Astrocyte (in vitro differentiated cells and primary cell): ENCODE results near the gene TRAPPC3. TPM values are rescaled to one million over a fixed set of nuclear protein-coding genes. Genes with fewer than 3 reads are reported as not detected.

ENCODE experiments used
- DNase-seq: peaks from one replicate; pipeline ENCODE4 v3.0.0-alpha.2; 2010; ENCODE audit warnings: low read depth
- FAIRE-seq: peaks from 2 replicates; lab custom pipeline; 2011; peaks lifted over from hg19 to GRCh38; lab: Jason Lieb, UNC
- H2AFZ ChIP-seq: 2 replicates; pipeline ENCODE4 v1.6.0; 2012; ENCODE audit warnings: low read depth, low read length, inconsistent platforms
- H3K27ac ChIP-seq: 2 replicates; pipeline ENCODE4 v1.5.1; 2011; ENCODE audit warnings: low read depth, low read length, inconsistent platforms
- H3K27me3 ChIP-seq: 2 replicates; pipeline ENCODE4 v1.6.0; 2011; ENCODE audit warnings: low read length, inconsistent platforms; ENCODE audit not compliant: insufficient read depth
- H3K36me3 ChIP-seq: 2 replicates; pipeline ENCODE4 v1.5.1; 2011; ENCODE audit warnings: low read length, inconsistent platforms; ENCODE audit not compliant: insufficient read depth
- H3K4me1 ChIP-seq: 2 replicates; pipeline ENCODE4 v1.5.1; 2011; ENCODE audit warnings: low read length, inconsistent platforms; ENCODE audit not compliant: insufficient read depth
- H3K4me2 ChIP-seq: 2 replicates; pipeline ENCODE4 v1.6.0; 2012; ENCODE audit warnings: low read length, inconsistent platforms
- H3K4me3 ChIP-seq: 2 replicates; pipeline ENCODE4 v1.5.1; 2011; ENCODE audit warnings: low read depth, mild to moderate bottlenecking, low read length, inconsistent platforms; ENCODE audit not compliant: insufficient read depth
- H3K79me2 ChIP-seq: 2 replicates; pipeline ENCODE4 v1.6.0; 2012; ENCODE audit warnings: mild to moderate bottlenecking, low read length, inconsistent platforms; ENCODE audit not compliant: insufficient read depth
- H3K9ac ChIP-seq: 2 replicates; pipeline ENCODE4 v1.6.0; 2012; ENCODE audit warnings: mild to moderate bottlenecking, low read length, inconsistent platforms
- H3K9me3 ChIP-seq: 2 replicates; pipeline ENCODE4 v1.5.1; 2012; ENCODE audit warnings: low read depth, mild to moderate bottlenecking, low read length, inconsistent platforms; ENCODE audit not compliant: insufficient read depth
- H4K20me1 ChIP-seq: 2 replicates; pipeline ENCODE4 v1.6.0; 2012; ENCODE audit warnings: low read length, inconsistent platforms; ENCODE audit not compliant: insufficient read depth
- H3K27ac Mint-ChIP-seq: one replicate; pipeline ENCODE4 v1.8.0; 2021; ENCODE audit warnings: mild to moderate bottlenecking, mixed read lengths; ENCODE audit not compliant: unreplicated experiment
- H3K27me3 Mint-ChIP-seq: one replicate; pipeline ENCODE4 v1.8.0; 2021; ENCODE audit warnings: low read depth, mixed read lengths; ENCODE audit not compliant: unreplicated experiment
- H3K36me3 Mint-ChIP-seq: one replicate; pipeline ENCODE4 v1.8.0; 2021; ENCODE audit warnings: low read depth, mixed read lengths; ENCODE audit not compliant: unreplicated experiment
- H3K4me1 Mint-ChIP-seq: one replicate; pipeline ENCODE4 v1.8.0; 2021; ENCODE audit warnings: low read depth, mixed read lengths; ENCODE audit not compliant: unreplicated experiment
- H3K4me3 Mint-ChIP-seq: one replicate; pipeline ENCODE4 v1.8.0; 2021; ENCODE audit warnings: mild to moderate bottlenecking, moderate library complexity, mixed read lengths; ENCODE audit not compliant: unreplicated experiment
- H3K9me3 Mint-ChIP-seq: one replicate; pipeline ENCODE4 v1.8.0; 2021; ENCODE audit warnings: mild to moderate bottlenecking, mixed read lengths; ENCODE audit not compliant: unreplicated experiment
- CTCF ChIP-seq: IDR thresholded peaks from 2 replicates; pipeline ENCODE4 v1.5.1; 2011; ENCODE audit warnings: low read depth, mild to moderate bottlenecking, inconsistent platforms, low read length, moderate library complexity; ENCODE audit not compliant: insufficient read depth
- EZH2 ChIP-seq: IDR thresholded peaks from 2 replicates; pipeline ENCODE4 v1.6.1; 2012; ENCODE audit warnings: mild to moderate bottlenecking, low read length, inconsistent platforms; ENCODE audit not compliant: insufficient read depth
- total RNA-seq: library from RNA; stranded (reverse); gene quantifications from 2 replicates; pipeline ENCODE4 v1.2.1, GENCODE V29; 2021

Gene TRAPPC3
- total RNA-seq, 1 donor from 2014 or later: 87.1 TPM

DNA sequence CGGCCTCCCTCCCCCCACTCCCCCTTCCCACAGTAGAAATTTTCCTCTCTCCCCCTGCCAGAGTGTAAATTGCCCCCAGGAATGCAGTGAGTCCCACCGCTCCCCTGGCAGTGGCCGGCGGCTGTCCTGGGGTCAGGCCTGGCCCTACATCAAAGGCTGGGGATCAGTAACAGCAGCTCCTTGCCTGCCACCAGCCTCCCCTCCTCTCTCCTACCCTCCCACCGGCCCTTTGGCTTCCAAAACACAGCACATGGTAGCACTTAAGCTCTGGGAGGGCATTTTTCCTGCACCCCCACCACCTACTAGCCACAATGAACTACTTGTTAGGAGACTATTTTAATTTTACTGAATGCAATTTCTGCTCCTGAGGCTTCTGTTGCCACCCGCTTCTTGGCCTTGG is 15.3 kb downstream of the TRAPPC3 start:
- H3K9me3 ChIP-seq: no peaks in the 10 kb centered on the region
- H3K4me1 ChIP-seq: peaks cover 44% of the 10 kb centered on the region
- no peak overlapping the region for H3K27ac ChIP-seq
- H3K36me3 ChIP-seq: peaks cover 16% of the 10 kb centered on the region
- no peaks in the 10 kb centered on the region for H4K20me1 ChIP-seq
- peaks cover 15% of the 10 kb centered on the region for H3K36me3 Mint-ChIP-seq
- H3K4me3 ChIP-seq: no peak overlapping the region
- no peaks in the 10 kb centered on the region for H3K27me3 ChIP-seq
- no peak overlapping the region for H3K27ac Mint-ChIP-seq
- no peak overlapping the region for H3K4me3 Mint-ChIP-seq
- DNase-seq (no peak), FAIRE-seq (no peak)
- H3K9ac ChIP-seq: peak overlapping the region; percentile 16
- H3K4me2 ChIP-seq: peak overlapping the region; percentile 44
- peaks cover 30% of the 10 kb centered on the region for H3K4me1 Mint-ChIP-seq
- no peak for TF ChIP-seq CTCF
- no peak for TF ChIP-seq EZH2
- no peaks in the 10 kb centered on the region for H3K27me3 Mint-ChIP-seq
- no peak overlapping the region for H2AFZ ChIP-seq
- H3K79me2 ChIP-seq: peaks cover 9% of the 10 kb centered on the region
- no peaks in the 10 kb centered on the region for H3K9me3 Mint-ChIP-seq

- peaks cover 8% of the 10 kb centered on the region for H3K79me2 ChIP-seq
- peaks cover 44% of the 10 kb centered on the region for H3K4me1 ChIP-seq
- peak overlapping the region; percentile 44 for H3K4me2 ChIP-seq
- Mint-ChIP-seq H3K9me3 (no peaks in the 10 kb centered on the region), H3K27ac (peak overlapping the region; percentile 18), H3K4me1 (peaks cover 35% of the 10 kb centered on the region), H3K4me3 (no peak overlapping the region), H3K36me3 (peaks cover 14% of the 10 kb centered on the region), H3K27me3 (no peaks in the 10 kb centered on the region)
- H3K9me3 ChIP-seq: no peaks in the 10 kb centered on the region
- peak; percentile 95 for DNase-seq
- peak overlapping the region; percentile 44 for H3K27ac ChIP-seq
- no peaks in the 10 kb centered on the region for H4K20me1 ChIP-seq
- TF ChIP-seq CTCF (no peak), EZH2 (no peak)
- peak overlapping the region; percentile 70 for H2AFZ ChIP-seq
- H3K36me3 ChIP-seq: peaks cover 16% of the 10 kb centered on the region
- H3K4me3 ChIP-seq: no peak overlapping the region
- peak overlapping the region; percentile 23 for H3K9ac ChIP-seq
- H3K27me3 ChIP-seq: no peaks in the 10 kb centered on the region
- peak; percentile 97 for FAIRE-seq
These were observed 15.8 kb downstream of the TRAPPC3 start for GRCh38 chr1:36133484-36133883.

GRCh38 chr1:36132029-36132428 is 17.3 kb downstream of the TRAPPC3 start:
- Histone ChIP-seq H3K4me1 (peaks cover 41% of the 10 kb centered on the region), H3K27ac (no peak overlapping the region), H3K27me3 (no peaks in the 10 kb centered on the region), H3K4me3 (no peak overlapping the region), H4K20me1 (no peaks in the 10 kb centered on the region), H3K4me2 (no peak overlapping the region), H3K9me3 (no peaks in the 10 kb centered on the region), H3K36me3 (peaks cover 4% of the 10 kb centered on the region), H3K9ac (no peak overlapping the region), H2AFZ (no peak overlapping the region), H3K79me2 (no peaks in the 10 kb centered on the region)
- peaks cover 40% of the 10 kb centered on the region for H3K4me1 Mint-ChIP-seq
- no peak for DNase-seq
- no peak overlapping the region for H3K27ac Mint-ChIP-seq
- FAIRE-seq: no peak
- TF ChIP-seq CTCF: no peak
- no peak for TF ChIP-seq EZH2
- H3K9me3 Mint-ChIP-seq: no peaks in the 10 kb centered on the region
- H3K4me3 Mint-ChIP-seq: no peak overlapping the region
- no peaks in the 10 kb centered on the region for H3K27me3 Mint-ChIP-seq
- peaks cover 5% of the 10 kb centered on the region for H3K36me3 Mint-ChIP-seq
